Stimulated activated CD4-positive, alpha-beta T cell treated with anti-CD3 and anti-CD28 coated beads, Interleukin-15, amount 100 ng/mL, for 24 hours (primary cell): ENCODE data around the gene HEBP2.
"Not testable (repeated sequence)": the region's sequence is repeated elsewhere in the genome, so short reads cannot be mapped to it uniquely, and the experiment has no call there.

Experiments used
- DNase-seq: peaks from one replicate; pipeline ENCODE4 v3.0.0-alpha.2; 2020

HEBP2 gene

GRCh38 chr6:138424004-138424904, 20.2 kb downstream of the HEBP2 start:
- no peak for DNase-seq

- not testable (repeated sequence) for DNase-seq
Measured at GRCh38 chr6:138425256-138425655, 21.2 kb downstream of the HEBP2 start.

- DNase-seq: no peak
Measured at GRCh38 chr6:138426500-138427123, 22.6 kb downstream of the HEBP2 start.

GRCh38 chr6:138427701-138428100, 23.7 kb downstream of the HEBP2 start:
- DNase-seq: no peak

GRCh38 chr6:138428944-138429598, 25.0 kb downstream of the HEBP2 start:
- no peak for DNase-seq

GRCh38 chr6:138429761-138430160, 25.7 kb downstream of the HEBP2 start:
- DNase-seq: no peak

GRCh38 chr6:138430361-138431145, 26.5 kb downstream of the HEBP2 start:
- no peak for DNase-seq

- no peak for DNase-seq
Measured at GRCh38 chr6:138431256-138432062, 27.4 kb downstream of the HEBP2 start.

GRCh38 chr6:138432063-138432356, 28.0 kb downstream of the HEBP2 start:
- DNase-seq: no peak

GRCh38 chr6:138434096-138434495, 30.1 kb downstream of the HEBP2 start:
- no peak for DNase-seq

- DNase-seq: no peak
Measured at GRCh38 chr6:138434925-138435324, 30.9 kb downstream of the HEBP2 start.

- no peak for DNase-seq
Measured at GRCh38 chr6:138439546-138439945, 35.5 kb downstream of the HEBP2 start.

- DNase-seq: no peak
Measured at GRCh38 chr6:138440296-138440695, 36.3 kb downstream of the HEBP2 start.

GRCh38 chr6:138440758-138441357, 36.8 kb downstream of the HEBP2 start:
- DNase-seq: no peak

- no peak for DNase-seq
Measured at GRCh38 chr6:138441965-138442364, 37.9 kb downstream of the HEBP2 start.

GRCh38 chr6:138442663-138443062, 38.6 kb downstream of the HEBP2 start:
- no peak for DNase-seq

GRCh38 chr6:138443979-138444378, 40.0 kb downstream of the HEBP2 start:
- no peak for DNase-seq

- DNase-seq: no peak
Measured at GRCh38 chr6:138446821-138447220, 42.8 kb downstream of the HEBP2 start.

GRCh38 chr6:138450445-138450844, 46.4 kb downstream of the HEBP2 start:
- no peak for DNase-seq

- DNase-seq: no peak
Measured at GRCh38 chr6:138451043-138451442, 47.0 kb downstream of the HEBP2 start.

GRCh38 chr6:138454981-138455706, 51.1 kb downstream of the HEBP2 start:
- peak; percentile 66 for DNase-seq
